ENCODE measurements around the gene MTG1.
"Not testable (repeated sequence)": the region's sequence is repeated elsewhere in the genome, so short reads cannot be mapped to it uniquely, and the experiment has no call there.

The MTG1 gene

GRCh38 chr10:133460208-133460769 lies 66.3 kb downstream of the MTG1 start:
- no peak for FAIRE-seq
- no peak for DNase-seq (ENCODE audit: insufficient read length, low spot score)

DNA sequence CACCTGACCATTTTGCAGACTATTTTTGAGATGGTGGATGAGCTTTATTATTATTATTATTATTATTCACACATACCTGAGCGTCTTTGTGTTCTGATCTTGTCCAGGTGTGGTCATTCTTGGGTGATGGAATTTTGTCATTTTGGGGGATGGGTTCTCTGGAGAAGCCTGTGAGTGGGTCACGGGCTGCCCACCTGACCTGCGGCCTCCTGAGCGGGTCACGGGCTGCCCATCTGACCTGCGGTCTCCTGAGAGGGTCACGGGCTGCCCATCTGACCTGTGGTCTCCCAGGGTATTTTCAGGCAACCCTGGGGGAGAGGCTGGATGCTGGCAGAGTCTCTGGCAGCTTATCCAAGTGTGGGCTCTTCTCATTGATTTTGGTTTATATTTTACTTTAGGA lies 67.1 kb downstream of the MTG1 start:
- no peak for DNase-seq (ENCODE audit: insufficient read length, low spot score)
- FAIRE-seq = no peak

- no peak for FAIRE-seq
- no peak for DNase-seq (ENCODE audit: insufficient read length, low spot score)
These were observed 67.9 kb downstream of the MTG1 start for GRCh38 chr10:133461841-133462240.

GRCh38 chr10:133462512-133463305 lies 68.8 kb downstream of the MTG1 start:
- FAIRE-seq = no peak
- no peak for DNase-seq (ENCODE audit: insufficient read length, low spot score)

DNA sequence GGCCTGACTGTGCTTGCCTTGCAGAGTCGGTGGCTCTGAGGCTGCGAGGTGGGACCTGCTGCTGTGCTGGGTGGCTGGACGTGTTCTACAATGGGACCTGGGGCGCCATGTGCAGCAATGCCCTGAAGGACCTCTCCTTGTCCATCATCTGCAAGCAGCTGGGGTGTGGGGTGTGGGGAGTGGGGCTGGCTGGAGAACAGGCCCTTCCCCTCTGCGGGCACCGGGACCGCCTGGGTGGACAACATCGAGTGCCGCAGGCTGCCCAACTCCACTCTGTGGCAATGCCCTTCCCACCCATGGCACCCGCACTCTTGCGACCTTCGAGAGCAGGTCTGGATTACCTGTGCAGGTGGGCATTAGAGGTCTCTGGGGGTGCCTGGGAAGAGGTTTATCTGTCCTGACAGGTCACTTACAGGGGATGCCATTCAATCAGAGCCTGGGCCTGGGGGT lies 70.7 kb downstream of the MTG1 start:
- DNase-seq (ENCODE audit: insufficient read length, low spot score) = no peak
- no peak for FAIRE-seq

GRCh38 chr10:133465191-133465949 lies 71.4 kb downstream of the MTG1 start:
- DNase-seq (ENCODE audit: insufficient read length, low spot score) (no peak), FAIRE-seq (no peak)

DNA sequence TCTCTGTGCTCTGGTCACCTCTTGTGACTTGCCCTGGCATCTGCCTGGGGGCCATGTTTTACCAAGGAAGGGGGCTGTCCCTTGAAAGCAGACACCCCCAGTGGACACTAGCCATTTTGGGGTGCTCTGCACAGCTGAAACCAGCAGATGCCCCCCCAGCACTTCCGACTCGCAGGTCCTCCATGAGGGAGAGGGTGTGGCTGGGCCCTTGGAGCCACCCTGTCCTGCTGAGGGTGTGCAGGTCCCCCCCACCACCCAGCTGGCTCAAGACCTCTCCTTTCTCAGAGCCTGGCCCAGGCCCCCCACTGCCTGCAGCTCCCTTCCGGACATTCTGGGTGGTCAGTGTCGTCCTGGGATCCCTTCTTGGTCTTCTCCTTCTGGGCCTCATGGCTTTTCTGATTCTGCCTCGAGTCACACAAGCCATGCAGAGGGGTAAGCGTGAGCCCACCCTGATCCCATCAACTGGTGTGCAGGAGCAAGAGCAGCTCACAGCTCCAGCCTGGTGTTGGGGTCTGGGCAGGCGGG lies 72.1 kb downstream of the MTG1 start:
- DNase-seq (ENCODE audit: insufficient read length, low spot score) (no peak), FAIRE-seq (no peak)

DNA sequence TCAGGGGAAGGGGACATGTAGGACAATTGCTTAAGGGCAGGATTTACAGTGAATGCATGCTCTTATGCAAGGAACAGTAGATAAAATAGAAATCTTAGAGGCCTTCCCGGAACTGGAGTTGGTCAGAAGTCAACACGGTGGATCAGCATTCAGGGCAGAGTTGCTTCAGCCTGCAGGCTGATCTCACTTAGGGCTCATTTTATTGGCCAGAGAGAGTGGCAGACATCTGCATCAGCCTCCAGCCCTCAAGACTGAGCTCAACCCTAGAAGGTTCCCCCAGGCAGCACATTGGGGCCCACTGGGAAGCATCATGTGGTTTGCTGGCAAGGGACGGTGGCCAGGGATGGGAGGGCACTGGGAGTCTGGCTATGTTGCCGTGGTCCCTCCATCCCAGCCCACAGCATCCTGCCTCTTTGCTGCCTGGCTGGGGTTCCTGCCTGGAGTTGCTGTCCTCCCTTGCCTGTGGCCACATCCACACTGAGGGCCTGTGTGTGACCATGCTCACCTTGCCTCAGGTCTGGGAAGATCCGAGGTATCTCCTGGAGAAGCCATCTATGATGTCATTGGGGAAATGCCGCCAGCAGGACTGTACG lies 72.8 kb downstream of the MTG1 start:
- no peak for DNase-seq (ENCODE audit: insufficient read length, low spot score)
- FAIRE-seq = no peak

DNA sequence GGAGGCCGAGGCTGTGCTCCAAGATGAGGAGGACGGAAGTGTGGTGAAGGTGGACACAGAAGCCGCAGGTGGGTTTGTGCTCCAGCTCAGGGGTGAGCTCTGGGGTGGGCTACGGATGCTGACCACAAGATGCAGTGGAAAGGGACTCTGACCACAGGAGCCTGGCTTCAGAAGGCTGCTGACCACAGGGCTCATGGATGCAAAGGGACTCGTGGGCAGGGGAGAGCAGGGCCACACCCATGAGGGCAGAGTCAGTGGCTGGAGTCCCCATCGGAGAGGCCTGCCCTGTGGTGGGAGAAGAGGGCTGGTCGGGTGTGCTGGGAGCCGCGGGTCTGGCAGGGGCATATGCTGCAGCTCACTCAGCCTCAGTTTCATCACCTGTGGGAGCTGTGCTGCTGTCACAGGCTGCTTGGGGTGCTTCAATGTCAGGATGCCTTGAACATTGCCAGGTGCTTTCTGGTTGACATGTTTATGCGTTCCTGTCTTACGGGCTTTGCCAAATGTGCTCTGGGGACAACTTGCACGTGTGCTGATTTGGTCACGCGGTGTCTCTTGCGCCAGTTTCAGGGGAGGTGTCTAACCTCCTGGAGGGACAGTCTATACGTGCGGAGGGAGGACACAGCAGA lies 73.4 kb downstream of the MTG1 start:
- DNase-seq (ENCODE audit: insufficient read length, low spot score) = no peak
- no peak for FAIRE-seq

- DNase-seq (ENCODE audit: insufficient read length, low spot score); FAIRE-seq: not testable (repeated sequence)
These were observed 75.2 kb downstream of the MTG1 start for GRCh38 chr10:133469205-133469604.

GRCh38 chr10:133471300-133472109 lies 77.5 kb downstream of the MTG1 start:
- DNase-seq (ENCODE audit: insufficient read length, low spot score) (no peak), FAIRE-seq (no peak)
